Effector memory CD8-positive, alpha-beta T cell (primary cell): Measurements from ENCODE around the gene LHX2.
"Not testable (repeated sequence)": the region's sequence is repeated elsewhere in the genome, so short reads cannot be mapped to it uniquely, and the experiment has no call there.

ENCODE experiments used
- ATAC-seq: fragments of 150-1000 bp; cut with Tn5 transposase; replicated peaks from 2 replicates; pipeline ENCODE4 v1.10.0; 2021; ENCODE audit warnings: mild to moderate bottlenecking, moderate library complexity
- DNase-seq, 3 experiments: peaks; one replicate each; pipeline ENCODE4 v3.0.0; 2021
- H3K27ac Mint-ChIP-seq, 2 donors: one replicate each; pipeline ENCODE4 v1.8.0; 2022; ENCODE audit warnings: mild to moderate bottlenecking in 2 of 2, mixed read lengths in 2 of 2, moderate library complexity in 2 of 2
- H3K27me3 Mint-ChIP-seq, 2 donors: one replicate each; pipeline ENCODE4 v1.8.0; 2022; ENCODE audit warnings: mixed read lengths in 2 of 2
- H3K36me3 Mint-ChIP-seq: one replicate; pipeline ENCODE4 v1.8.0; 2022; ENCODE audit warnings: mild to moderate bottlenecking, moderate library complexity, mixed read lengths; ENCODE audit not compliant: insufficient read depth
- H3K4me1 Mint-ChIP-seq, 2 donors: one replicate each; pipeline ENCODE4 v1.8.0; 2022; ENCODE audit warnings: low read depth in 2 of 2, mixed read lengths in 2 of 2
- H3K4me3 Mint-ChIP-seq, 2 donors: one replicate each; pipeline ENCODE4 v1.8.0; 2022; ENCODE audit warnings: mild to moderate bottlenecking in 2 of 2, mixed read lengths in 2 of 2, moderate library complexity in 2 of 2
- H3K9me3 Mint-ChIP-seq, 2 donors: one replicate each; pipeline ENCODE4 v1.8.0; 2022; ENCODE audit warnings: mixed read lengths in 2 of 2

LHX2 gene

GRCh38 chr9:123984802-123985201, 26.8 kb upstream of the LHX2 start:
- Mint-ChIP-seq H3K27ac (peak overlapping the region in 1 of 2 donors; percentile 4), H3K4me1 (no peaks in the 10 kb centered on the region), H3K27me3 (peaks cover 56 to 85% of the 10 kb centered on the region in 2 donors), H3K4me3 (no peak overlapping the region), H3K9me3 (no peaks in the 10 kb centered on the region), H3K36me3 (no peaks in the 10 kb centered on the region)
- no peak for DNase-seq
- no peak for ATAC-seq

DNA sequence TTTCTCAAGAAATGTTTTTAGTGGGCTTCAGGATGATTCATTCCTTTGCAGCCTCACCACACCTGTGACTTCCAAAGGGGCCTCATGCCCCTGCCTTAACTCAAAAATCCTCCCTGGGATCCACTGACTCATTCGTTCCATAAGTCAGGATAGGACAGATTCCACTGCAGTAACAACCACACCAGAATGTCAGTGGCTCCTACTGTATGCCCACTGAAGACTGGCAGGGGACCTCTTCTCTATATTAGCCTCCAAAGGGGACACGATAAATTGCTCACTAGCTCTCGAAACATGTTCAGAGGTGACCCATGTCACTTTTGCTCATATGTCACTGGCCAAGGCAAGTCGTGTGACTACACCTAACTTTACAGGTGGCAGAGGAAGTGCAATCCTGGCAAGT, 25.7 kb upstream of the LHX2 start:
- H3K27me3 Mint-ChIP-seq: peaks cover 58 to 86% of the 10 kb centered on the region in 2 donors
- no peaks in the 10 kb centered on the region for H3K36me3 Mint-ChIP-seq
- H3K4me3 Mint-ChIP-seq: no peak overlapping the region
- no peaks in the 10 kb centered on the region for H3K9me3 Mint-ChIP-seq
- DNase-seq (no peak), ATAC-seq (no peak)
- no peaks in the 10 kb centered on the region for H3K4me1 Mint-ChIP-seq
- H3K27ac Mint-ChIP-seq: no peak overlapping the region

DNA sequence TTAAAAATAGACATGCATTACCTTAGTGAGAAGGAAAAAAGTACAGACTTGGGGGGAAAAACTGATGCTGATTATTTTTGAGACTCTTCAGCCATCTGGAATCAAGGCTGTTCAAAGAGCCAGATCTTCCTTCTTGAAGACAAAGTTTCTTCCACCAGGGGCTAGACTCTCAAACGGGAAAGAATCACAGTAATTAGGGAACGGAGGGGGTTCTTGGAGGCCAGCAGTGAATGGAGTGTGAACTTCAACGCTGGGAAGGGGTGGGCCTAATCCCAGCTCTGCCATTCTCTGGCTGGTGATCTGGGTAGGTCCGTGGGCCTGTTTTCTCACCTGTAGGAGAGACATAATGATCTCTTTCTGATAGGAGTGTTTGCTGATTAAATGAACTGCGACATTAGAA, 21.1 kb upstream of the LHX2 start:
- DNase-seq: no peak
- ATAC-seq: no peak
- no peak overlapping the region for H3K27ac Mint-ChIP-seq
- no peak overlapping the region for H3K4me3 Mint-ChIP-seq
- no peaks in the 10 kb centered on the region for H3K9me3 Mint-ChIP-seq
- H3K36me3 Mint-ChIP-seq: no peaks in the 10 kb centered on the region
- H3K4me1 Mint-ChIP-seq: no peaks in the 10 kb centered on the region
- H3K27me3 Mint-ChIP-seq: peaks cover 56 to 68% of the 10 kb centered on the region in 2 donors

GRCh38 chr9:123992679-123993078, 18.9 kb upstream of the LHX2 start:
- not testable (repeated sequence) for H3K9me3 Mint-ChIP-seq, H3K36me3 Mint-ChIP-seq, H3K4me3 Mint-ChIP-seq, H3K27ac Mint-ChIP-seq, ATAC-seq, H3K4me1 Mint-ChIP-seq, DNase-seq
- H3K27me3 Mint-ChIP-seq: peaks cover 60 to 68% of the 10 kb centered on the region in 2 donors

- H3K36me3 Mint-ChIP-seq: no peaks in the 10 kb centered on the region
- ATAC-seq (peak; percentile 33), DNase-seq (no peak)
- H3K4me1 Mint-ChIP-seq: peaks cover 22 to 26% of the 10 kb centered on the region in 2 donors
- no peak overlapping the region for H3K4me3 Mint-ChIP-seq
- H3K9me3 Mint-ChIP-seq: no peaks in the 10 kb centered on the region
- peaks cover 78 to 84% of the 10 kb centered on the region in 2 donors for H3K27me3 Mint-ChIP-seq
- no peak overlapping the region for H3K27ac Mint-ChIP-seq
Observed at GRCh38 chr9:123996731-123997421, 14.7 kb upstream of the LHX2 start.

DNA sequence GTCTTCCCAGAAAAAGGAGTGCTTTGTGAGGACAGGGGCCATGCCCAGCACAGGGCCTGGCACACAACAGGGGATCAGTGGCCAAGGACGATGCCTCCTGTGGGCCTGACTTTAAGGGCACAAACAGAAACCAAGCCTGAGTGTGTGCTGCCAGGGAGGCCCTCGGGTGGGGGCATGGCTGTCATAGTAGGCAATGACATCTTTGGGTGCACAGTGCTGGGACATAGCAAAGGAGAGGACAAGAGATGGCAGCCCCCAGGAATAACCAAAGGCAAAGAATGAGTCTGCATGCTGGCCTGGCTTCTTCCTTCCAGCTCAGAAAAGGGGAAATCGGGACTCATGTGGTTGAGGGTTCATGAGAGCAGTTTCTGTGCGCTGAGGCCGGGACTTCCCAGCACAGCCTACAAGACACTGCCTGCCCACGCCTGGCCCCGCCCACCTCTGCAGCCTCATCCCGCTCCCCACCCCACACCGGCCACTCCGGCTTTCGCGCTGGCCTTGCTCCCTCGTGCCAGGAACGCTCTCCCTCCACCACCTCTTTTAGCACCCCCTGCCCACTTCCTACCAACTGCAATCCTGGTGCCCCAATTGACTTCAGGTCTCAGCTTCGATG, 13.8 kb upstream of the LHX2 start:
- no peak overlapping the region for H3K27ac Mint-ChIP-seq
- peaks cover 22 to 26% of the 10 kb centered on the region in 2 donors for H3K4me1 Mint-ChIP-seq
- H3K9me3 Mint-ChIP-seq: no peaks in the 10 kb centered on the region
- DNase-seq (no peak), ATAC-seq (no peak)
- no peaks in the 10 kb centered on the region for H3K36me3 Mint-ChIP-seq
- peaks cover 87 to 93% of the 10 kb centered on the region in 2 donors for H3K27me3 Mint-ChIP-seq
- H3K4me3 Mint-ChIP-seq: peak overlapping the region in 1 of 2 donors; percentile 83

DNA sequence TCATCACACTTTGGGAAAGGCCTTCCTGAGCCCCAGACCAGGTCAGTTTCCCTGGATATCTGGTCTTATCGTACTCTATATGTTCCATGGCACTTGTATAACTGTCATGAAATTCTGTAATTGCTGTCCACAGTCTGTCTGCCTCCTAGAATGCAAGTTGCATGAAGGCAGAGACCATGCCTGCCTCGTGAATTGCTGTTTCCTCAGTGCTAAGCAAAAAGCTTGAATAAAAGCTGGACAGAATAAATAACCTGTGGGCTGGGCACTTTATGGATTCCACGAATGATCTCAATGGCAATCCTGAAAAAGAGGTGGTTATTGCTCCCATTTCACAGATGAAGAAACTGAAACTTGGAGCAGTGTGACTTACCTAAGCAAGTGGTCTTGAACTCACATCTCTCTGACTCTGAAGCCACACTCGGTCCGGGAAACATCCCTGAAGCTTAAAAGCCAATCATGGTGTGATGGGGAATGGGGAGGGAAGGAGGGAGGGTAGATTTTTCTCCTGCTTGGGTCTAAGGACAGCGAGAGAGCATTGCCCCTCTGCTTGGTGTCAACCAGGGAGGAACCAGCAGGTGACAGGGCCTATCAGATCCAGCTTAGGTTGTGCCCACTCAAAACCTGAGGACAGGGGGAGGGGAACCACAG, 13.2 kb upstream of the LHX2 start:
- Mint-ChIP-seq H3K27ac (no peak overlapping the region), H3K9me3 (no peaks in the 10 kb centered on the region), H3K27me3 (peaks cover 92 to 97% of the 10 kb centered on the region in 2 donors), H3K36me3 (no peaks in the 10 kb centered on the region), H3K4me3 (peak overlapping the region; percentile 83 to 85), H3K4me1 (peaks cover 22 to 26% of the 10 kb centered on the region in 2 donors)
- ATAC-seq (no peak), DNase-seq (no peak)

GRCh38 chr9:123998970-123999621, 12.5 kb upstream of the LHX2 start:
- no peaks in the 10 kb centered on the region for H3K36me3 Mint-ChIP-seq
- H3K4me1 Mint-ChIP-seq: peaks cover 22 to 26% of the 10 kb centered on the region in 2 donors
- ATAC-seq: peak; percentile 32
- H3K9me3 Mint-ChIP-seq: no peaks in the 10 kb centered on the region
- H3K27me3 Mint-ChIP-seq: peaks cover 92 to 97% of the 10 kb centered on the region in 2 donors
- H3K4me3 Mint-ChIP-seq: peak overlapping the region; percentile 83 to 85
- no peak overlapping the region for H3K27ac Mint-ChIP-seq
- no peak for DNase-seq

DNA sequence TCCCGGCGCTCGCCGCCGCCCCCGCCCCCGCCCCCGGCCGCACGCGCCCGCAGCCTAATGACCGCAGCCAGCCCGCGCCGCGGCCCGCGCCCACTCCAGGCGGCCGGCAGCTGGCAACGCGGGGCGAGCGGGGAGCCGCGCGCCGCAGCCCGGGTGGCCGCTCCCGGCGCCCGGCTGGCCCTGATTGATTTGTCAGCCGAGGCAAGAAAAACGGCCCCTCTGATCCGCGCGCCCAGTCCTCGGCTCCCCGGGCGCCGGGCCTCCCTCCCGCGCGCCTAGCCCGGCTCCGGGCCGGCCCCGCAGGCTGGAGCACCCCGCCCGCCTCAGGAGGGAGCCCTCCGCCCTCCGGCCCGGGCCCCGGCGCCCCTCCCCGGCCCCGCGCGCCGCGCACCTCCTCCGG, 11.9 kb upstream of the LHX2 start:
- peaks cover 91 to 97% of the 10 kb centered on the region in 2 donors for H3K27me3 Mint-ChIP-seq
- DNase-seq (no peak), ATAC-seq (no peak)
- no peak overlapping the region for H3K27ac Mint-ChIP-seq
- H3K4me1 Mint-ChIP-seq: peaks cover 22 to 26% of the 10 kb centered on the region in 2 donors
- H3K36me3 Mint-ChIP-seq: no peaks in the 10 kb centered on the region
- peak overlapping the region; percentile 83 to 85 for H3K4me3 Mint-ChIP-seq
- H3K9me3 Mint-ChIP-seq: no peaks in the 10 kb centered on the region

DNA sequence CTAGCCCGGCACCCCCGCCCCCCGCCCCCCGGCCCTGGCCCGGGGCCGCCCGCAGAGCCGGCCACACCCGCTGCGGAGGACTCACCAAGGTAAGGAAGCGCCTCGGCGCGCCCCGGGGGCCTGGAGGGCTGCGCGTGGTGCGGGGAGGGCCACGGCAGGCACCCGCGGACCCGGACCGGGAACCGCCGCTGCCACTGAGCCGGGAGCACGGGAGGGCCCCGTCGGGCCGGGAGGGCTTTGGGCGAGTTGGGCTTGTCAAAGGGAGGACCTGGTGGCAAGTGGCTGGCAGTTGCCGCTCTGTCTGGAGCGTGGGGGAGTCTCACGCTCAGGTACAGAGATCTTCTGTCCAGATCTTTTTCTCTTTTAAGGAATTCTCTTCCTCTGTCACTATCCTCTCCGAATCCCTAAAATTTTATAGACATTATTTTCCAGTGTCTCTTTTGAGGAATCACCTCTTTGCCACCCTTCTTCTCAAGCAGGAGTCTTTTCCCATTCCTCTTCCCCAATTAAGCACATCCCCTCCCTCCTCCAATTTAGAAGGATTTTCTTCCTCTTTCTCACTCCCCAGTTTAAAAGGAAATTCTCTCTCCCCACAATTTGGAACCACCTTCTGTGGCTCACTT, 11.3 kb upstream of the LHX2 start:
- H3K9me3 Mint-ChIP-seq: no peaks in the 10 kb centered on the region
- ATAC-seq (no peak), DNase-seq (no peak)
- no peak overlapping the region for H3K27ac Mint-ChIP-seq
- H3K4me3 Mint-ChIP-seq: peak overlapping the region; percentile 46 to 59
- H3K27me3 Mint-ChIP-seq: peaks cover 91 to 97% of the 10 kb centered on the region in 2 donors
- peaks cover under 1% of the 10 kb centered on the region for H3K36me3 Mint-ChIP-seq
- H3K4me1 Mint-ChIP-seq: peaks cover 22 to 26% of the 10 kb centered on the region in 2 donors

GRCh38 chr9:124000784-124001457, 10.6 kb upstream of the LHX2 start:
- Mint-ChIP-seq H3K27ac (no peak overlapping the region), H3K4me1 (peaks cover 22 to 26% of the 10 kb centered on the region in 2 donors), H3K36me3 (peaks cover 3% of the 10 kb centered on the region), H3K27me3 (peaks cover 91 to 97% of the 10 kb centered on the region in 2 donors), H3K4me3 (peak overlapping the region; percentile 46 to 59), H3K9me3 (no peaks in the 10 kb centered on the region)
- no peak for ATAC-seq
- DNase-seq: no peak

GRCh38 chr9:124001458-124001799, 10.1 kb upstream of the LHX2 start:
- H3K27ac Mint-ChIP-seq: no peak overlapping the region
- H3K4me1 Mint-ChIP-seq: peaks cover 22 to 26% of the 10 kb centered on the region in 2 donors
- DNase-seq (no peak), ATAC-seq (no peak)
- peaks cover 91 to 97% of the 10 kb centered on the region in 2 donors for H3K27me3 Mint-ChIP-seq
- H3K9me3 Mint-ChIP-seq: no peaks in the 10 kb centered on the region
- H3K4me3 Mint-ChIP-seq: no peak overlapping the region
- peaks cover 3% of the 10 kb centered on the region for H3K36me3 Mint-ChIP-seq
